ENCODE data around the gene SHLD2.
"Not testable (repeated sequence)": the region's sequence is repeated elsewhere in the genome, so short reads cannot be mapped to it uniquely, and the experiment has no call there.

GRCh38 chr10:87228247-87228646 is 133.2 kb downstream of the SHLD2 start:
- TF ChIP-seq USF2 (CRISPR knock-in tag; IDR thresholded peaks at IDR 0.05); ZBTB43 (CRISPR knock-in tag; IDR thresholded peaks at IDR 0.05); E2F4 (CRISPR knock-in tag; IDR thresholded peaks at IDR 0.05; ENCODE audit: borderline replicate concordance, low read depth); ETV6 (CRISPR knock-in tag; IDR thresholded peaks at IDR 0.05): not testable (repeated sequence)

Data from WTC11 (cell line).